ENCODE data around the gene AMOTL1.

Gene AMOTL1

GRCh38 chr11:94922321-94923003 lies 154.3 kb downstream of the AMOTL1 start:
- no peak for DNase-seq (ENCODE audit: low read depth)
- H3K4me3 ChIP-seq (ENCODE audit: control insufficient read depth, low read depth, low read length): no peak overlapping the region
- no peak for TF ChIP-seq CTCF (IDR thresholded peaks at IDR 0.05; ENCODE audit: control insufficient read depth, insufficient read depth, low read depth, low read length, missing control alignments)

GRCh38 chr11:94923004-94923334 lies 154.8 kb downstream of the AMOTL1 start:
- no peak for TF ChIP-seq CTCF (IDR thresholded peaks at IDR 0.05; ENCODE audit: control insufficient read depth, insufficient read depth, low read depth, low read length, missing control alignments)
- no peak overlapping the region for H3K4me3 ChIP-seq (ENCODE audit: control insufficient read depth, low read depth, low read length)
- DNase-seq (ENCODE audit: low read depth): no peak

- H3K4me3 ChIP-seq (ENCODE audit: control insufficient read depth, low read depth, low read length): no peak overlapping the region
- TF ChIP-seq CTCF (IDR thresholded peaks at IDR 0.05; ENCODE audit: control insufficient read depth, insufficient read depth, low read depth, low read length, missing control alignments): no peak
- DNase-seq (ENCODE audit: low read depth): no peak
Measured at GRCh38 chr11:94924171-94924572, 156.0 kb downstream of the AMOTL1 start.

- no peak overlapping the region for H3K4me3 ChIP-seq (ENCODE audit: control insufficient read depth, low read depth, low read length)
- TF ChIP-seq CTCF (IDR thresholded peaks at IDR 0.05; ENCODE audit: control insufficient read depth, insufficient read depth, low read depth, low read length, missing control alignments): no peak
- DNase-seq (ENCODE audit: low read depth): no peak
Measured at GRCh38 chr11:94924612-94925011, 156.5 kb downstream of the AMOTL1 start.

GRCh38 chr11:94925422-94926270 lies 157.5 kb downstream of the AMOTL1 start:
- H3K4me3 ChIP-seq (ENCODE audit: control insufficient read depth, low read depth, low read length): no peak overlapping the region
- DNase-seq (ENCODE audit: low read depth): no peak
- no peak for TF ChIP-seq CTCF (IDR thresholded peaks at IDR 0.05; ENCODE audit: control insufficient read depth, insufficient read depth, low read depth, low read length, missing control alignments)

GRCh38 chr11:94926271-94926625 lies 158.1 kb downstream of the AMOTL1 start:
- no peak for DNase-seq (ENCODE audit: low read depth)
- no peak overlapping the region for H3K4me3 ChIP-seq (ENCODE audit: control insufficient read depth, low read depth, low read length)
- no peak for TF ChIP-seq CTCF (IDR thresholded peaks at IDR 0.05; ENCODE audit: control insufficient read depth, insufficient read depth, low read depth, low read length, missing control alignments)
